Measurements from ENCODE around the gene AMN1.
A peak's percentile ranks its signal among the peaks of the same experiment; 100 is the strongest.
"Not testable (repeated sequence)": the region's sequence is repeated elsewhere in the genome, so short reads cannot be mapped to it uniquely, and the experiment has no call there.

Gene AMN1

DNA sequence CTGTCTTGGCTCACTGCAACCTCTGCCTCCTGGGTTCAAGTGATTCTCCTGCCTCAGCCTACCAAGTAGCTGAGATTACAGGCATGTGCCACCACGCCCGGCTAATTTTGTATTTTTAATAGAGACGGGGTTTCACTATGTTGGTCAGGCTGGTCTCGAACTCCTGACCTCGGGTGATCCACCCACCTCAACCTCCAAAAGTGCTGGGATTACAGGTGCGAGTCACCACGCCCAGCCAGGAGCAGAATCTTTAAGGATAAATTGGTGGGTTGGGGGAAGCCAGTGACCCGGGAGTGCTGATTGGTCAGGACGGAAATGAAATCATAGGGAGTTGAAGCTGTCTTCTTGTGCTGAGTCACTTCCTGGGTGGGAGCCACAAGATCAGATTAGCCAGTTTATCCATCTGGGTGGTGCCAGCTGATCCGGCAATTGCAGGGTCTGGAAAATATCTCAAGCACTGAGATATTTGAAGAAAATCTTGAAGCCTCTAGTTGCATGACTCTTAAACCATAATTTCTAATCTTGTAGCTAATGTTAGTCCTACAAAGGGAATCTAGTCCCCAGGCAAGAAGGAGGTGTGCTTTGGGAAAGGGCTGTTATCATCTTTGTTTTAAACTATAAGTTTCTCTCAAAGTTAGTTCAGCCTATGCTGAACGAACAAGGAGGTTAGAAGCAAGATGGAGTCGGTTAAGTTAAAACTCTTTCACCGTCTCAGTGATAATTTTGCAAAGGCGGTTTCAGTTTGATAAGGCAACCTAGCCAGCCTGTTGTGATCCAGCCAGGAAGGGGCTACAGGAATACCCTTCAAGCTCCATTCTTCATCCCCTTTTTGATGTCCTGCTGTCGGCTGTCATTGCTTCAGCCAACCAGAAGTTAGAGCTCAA is 5.0 kb upstream of the AMN1 start:
- DNase-seq (ENCODE audit: low read depth): peak; percentile 88

DNA sequence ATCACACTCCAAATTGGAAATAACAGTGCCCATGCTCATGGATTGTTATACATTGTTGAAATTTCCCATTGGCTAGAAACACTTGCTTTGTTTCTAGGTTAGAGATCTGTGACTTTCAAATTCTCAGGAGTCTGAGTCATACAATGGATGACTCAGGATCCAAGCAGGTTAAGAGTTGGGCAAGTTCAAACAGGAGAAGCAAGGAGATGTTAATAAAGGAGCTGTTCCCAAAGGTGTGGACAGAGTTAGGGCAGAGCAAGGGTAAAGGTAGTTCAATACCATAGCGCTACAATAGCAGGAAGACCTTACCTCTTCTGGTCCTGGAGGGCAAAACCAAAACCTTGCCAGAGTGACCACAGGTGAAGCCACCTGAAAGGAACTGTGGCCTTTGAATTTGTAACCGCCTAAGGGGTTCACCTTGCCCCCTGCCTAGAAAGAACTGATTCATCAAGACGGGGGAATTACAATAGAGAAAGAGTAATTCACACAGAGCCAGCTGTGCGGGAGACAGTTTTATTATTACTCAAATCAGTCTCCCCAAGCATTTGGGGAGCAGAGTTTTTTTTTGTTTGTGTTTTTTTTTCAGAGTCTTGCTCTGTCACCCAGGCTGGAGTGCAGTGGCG is 4.2 kb upstream of the AMN1 start:
- DNase-seq (ENCODE audit: low read depth): peak; percentile 94

DNA sequence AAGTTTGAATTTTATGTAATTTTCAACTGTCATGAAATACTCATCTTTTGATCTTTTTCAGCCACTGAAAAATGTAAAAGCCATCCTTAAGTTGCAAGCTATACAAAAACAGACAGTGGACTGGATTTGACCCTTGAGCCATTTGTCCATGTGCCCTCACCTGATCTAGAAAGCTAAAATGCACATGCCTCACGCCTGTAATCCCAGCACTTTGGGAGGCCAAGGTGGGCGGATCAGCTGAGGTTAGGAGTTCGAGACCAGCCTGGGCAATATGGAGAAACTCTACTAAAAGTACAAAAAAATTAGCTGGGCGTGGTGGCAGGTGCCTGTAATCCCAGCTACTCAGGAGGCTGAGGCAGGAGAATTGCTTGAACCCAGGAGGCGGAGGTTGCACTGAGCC is 2.4 kb upstream of the AMN1 start:
- DNase-seq (ENCODE audit: low read depth): not testable (repeated sequence)

DNA sequence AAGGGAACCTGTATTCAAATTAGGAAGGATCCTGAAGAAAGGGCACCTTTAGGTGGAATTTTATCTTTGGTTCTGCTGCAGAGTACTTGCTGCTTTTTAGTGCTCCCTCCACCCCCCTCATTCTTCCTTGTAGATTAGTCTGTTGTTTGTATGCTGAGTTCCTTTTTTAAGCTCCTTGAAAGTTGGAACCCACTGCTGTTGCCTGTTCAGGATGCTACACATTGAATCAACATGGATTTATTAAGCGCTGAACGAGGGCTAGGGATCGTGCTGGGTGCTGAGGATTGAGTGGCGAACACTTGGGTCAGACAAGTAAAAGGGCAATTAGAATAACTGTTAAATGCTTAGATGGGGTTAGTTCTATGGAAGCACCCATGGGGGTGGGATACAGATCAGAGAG is 884 bp upstream of the AMN1 start:
- no peak for DNase-seq (ENCODE audit: low read depth)

DNA sequence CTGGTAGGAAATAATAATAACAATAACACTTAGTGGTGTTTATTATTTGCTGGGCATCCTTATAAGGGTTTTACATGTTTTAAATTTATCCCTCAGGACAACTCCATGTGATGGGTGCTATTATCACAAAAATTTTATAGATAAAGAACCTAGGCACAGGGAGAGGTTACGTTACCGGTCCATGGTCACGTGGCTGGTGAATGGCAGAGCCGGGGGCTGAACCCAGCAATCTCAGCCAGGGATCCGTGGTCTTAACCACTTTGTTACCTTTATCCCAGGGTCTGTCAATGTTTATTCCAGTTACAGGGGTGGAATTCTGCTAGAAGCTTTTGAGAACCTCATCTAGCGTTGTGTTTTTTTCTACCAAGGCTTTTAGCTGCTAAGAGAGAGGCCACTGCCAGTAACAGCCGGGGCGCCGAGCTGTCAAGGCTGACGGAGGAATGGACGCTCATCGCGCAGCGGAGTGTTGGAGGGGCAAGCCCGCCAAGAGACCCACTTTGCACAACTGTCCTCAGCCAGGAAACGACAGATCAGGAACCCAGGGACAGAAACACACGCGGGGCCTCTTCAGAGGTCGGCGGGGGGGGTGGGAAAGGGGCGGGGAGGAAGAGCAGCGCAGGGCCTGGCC is 418 bp downstream of the AMN1 start:
- no peak for DNase-seq (ENCODE audit: low read depth)

DNA sequence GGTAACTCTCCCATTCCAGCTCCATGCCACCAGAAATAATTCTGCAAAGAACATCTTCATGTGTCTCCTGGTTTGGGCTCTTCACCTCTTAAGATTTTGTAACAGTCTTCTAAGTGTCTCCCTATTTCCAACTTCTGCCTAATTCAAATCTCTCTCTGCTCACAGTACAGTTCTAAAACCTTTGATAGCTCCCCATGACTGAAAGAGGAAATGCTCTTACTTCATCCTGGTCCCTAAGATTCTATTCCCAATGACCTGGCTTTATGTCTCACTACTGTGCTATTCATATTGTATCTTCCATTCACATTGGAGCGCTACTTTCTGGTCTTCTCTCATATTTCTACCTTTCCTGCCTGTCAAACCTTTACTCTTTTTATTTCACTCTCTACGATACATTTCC is 1.6 kb downstream of the AMN1 start:
- no peak for DNase-seq (ENCODE audit: low read depth)

DNA sequence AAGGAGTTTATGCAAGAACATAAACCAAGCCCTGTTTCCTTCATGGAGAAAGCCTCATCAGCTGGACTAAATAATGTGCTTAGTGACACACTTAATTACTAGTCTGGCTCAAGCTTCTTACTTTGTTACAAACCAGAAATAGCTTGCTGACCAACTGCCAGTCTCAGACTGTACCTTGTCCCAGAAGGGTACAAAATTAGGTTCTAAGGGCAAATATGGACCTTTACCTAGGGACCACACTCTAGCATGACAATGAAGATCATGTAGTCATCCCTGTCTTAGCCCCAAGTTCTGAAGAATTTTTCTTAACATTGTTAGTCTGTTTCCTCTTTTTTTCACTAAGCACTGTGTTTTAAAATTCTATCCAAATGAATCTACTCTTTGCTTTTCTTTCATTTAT is 2.2 kb downstream of the AMN1 start:
- no peak for DNase-seq (ENCODE audit: low read depth)

DNA sequence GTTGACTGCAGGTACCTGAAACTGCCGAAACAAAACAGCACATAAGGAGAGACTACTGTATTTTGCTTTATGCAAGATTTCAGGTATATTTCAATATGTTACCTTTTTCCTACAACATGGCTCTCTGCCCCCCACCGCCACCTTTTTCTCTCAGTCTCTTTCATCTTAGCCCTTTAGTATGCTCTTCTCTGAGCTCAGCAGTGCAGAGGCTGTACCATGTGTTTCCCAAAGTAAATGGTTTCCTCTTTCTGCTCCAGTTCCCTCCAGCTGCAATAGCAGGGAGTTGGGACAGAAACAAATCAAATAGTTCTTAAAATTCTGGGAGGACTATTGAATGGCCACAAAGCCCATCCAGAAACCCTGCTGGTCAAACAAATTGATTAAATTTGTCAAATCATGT is 4.3 kb downstream of the AMN1 start:
- no peak for DNase-seq (ENCODE audit: low read depth)

DNA sequence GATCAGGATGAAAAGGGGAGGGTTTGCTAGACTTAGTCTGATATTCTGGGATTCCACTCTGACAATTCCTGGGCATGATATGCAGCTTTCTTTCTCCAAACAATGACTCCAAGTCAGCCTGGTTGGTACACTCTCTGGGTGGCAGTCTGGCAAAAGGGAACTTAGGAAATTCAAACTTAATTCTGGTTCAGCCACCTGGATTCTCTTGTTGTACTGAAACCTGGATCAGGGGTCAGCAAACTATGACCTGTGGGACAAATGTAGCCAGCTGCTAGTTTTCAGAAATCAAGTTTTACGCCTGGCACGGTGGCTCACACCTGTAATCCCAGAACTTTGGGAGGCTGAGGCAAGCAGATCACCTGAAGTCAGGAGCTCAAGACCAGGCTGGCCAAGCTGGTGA is 6.2 kb downstream of the AMN1 start:
- no peak for DNase-seq (ENCODE audit: low read depth)

DNA sequence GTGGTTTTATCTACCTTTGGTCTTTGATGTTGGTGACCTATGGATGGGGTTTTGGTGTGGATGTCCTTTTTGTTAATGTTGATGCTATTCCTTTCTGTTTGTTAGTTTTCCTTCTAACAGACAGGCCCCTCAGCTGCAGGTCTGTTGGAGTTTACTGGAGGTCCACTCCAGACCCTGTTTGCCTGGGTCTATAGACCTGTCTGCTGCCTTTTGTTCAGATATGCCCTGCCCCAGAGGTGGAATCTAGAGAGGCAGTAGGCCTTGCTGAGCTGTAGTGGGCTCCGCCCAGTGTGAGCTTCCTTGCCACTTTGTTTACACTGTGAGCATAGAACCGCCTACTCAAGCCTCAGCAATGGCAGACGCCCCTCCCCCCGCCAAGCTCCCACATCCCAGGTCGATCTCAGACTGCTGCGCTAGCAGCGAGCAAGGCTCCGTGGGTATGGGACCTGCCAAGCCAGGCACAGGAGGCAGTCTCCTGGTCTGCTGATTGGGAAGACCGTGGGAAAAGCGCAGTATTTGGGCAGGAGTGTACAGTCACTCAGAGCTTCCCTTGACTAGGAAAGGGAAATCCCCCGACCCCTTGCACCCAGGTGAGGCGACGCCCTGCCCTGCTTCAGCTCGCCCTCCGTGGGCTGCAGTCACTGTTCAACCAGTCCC is 10.2 kb downstream of the AMN1 start:
- not testable (repeated sequence) for DNase-seq (ENCODE audit: low read depth)

DNA sequence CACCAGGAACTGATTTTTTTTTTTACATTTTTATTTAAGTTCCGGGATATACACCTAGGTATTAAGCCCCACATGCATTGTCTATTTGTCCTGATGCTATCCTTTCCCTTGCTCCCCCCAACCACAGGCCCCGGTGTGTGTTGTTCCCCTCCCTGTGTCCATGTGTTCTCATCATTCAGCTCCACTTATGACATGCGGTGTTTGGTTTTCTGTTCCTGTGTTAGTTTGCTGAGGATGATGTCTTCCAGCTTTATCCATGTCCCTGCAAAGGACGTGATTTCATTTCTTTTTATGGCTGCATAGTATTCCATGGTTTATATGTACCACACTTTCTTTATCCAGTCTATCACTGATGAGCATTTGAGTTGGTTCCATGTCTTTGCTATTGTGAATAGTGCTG is 11.8 kb downstream of the AMN1 start:
- not testable (repeated sequence) for DNase-seq (ENCODE audit: low read depth)

DNA sequence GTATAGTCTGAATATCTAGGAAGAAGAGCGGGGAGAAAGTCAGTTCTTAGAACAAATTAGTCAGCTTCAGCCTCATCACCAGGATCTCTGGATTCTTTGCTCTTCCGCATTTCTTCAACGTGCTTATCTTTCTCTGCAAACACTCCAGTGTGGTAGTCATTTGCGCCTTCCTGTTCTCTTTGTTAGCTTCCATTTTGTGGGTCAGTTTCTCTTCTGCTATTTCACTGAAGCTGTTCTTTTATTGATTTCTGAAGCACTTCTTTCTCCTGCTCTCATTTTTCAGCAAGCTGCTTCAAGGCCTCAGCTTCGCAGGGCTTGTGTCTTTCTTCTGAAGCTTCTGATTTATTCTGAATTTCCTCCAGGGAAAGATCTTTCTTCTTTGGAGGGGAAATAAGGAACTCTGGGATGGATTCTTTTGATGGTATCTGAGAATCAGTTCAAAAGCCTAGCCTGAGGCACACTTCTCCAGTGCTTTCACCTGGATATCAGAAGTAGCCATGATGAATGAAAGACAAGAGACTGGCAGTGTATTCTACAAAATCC is 13.5 kb downstream of the AMN1 start:
- DNase-seq (ENCODE audit: low read depth): peak; percentile 57

DNA sequence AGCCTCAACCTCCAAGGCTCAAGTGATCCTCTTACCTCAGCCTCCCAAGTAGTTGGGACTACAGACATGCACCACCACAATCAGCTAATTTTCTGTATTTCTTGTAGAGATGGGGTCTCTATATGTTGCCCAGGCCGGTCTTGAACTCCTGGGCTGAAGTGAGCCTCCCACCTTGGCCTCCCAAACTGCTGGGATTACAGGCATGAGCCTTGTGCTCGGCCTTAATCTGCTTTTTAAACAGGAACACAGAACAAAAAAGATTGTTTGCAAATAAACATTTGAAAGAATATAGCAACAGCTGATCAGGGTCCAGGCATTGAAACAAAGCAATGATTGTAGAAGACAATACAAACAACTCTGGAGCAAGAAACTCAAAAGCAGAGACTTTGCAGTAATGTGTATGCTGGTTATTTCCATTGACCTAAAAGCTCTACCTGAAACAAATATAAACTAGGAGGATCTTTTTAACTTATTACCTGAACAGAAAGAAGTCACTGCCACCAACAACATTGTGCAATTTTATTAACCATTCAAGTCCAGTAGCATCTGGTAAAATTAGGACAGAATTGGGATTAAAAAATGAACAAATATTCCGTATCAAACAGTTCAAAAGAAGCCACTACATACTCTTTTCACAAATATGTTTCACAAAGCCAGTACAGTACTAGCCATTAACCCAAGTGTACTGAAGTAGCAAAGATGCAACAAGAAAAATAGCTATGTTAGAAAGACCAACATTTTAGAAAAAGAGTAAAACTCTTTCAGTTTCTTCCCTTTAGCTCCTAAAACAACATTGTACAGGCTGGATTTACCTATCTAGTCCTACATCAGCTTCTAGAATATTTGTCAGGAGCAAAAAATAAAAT is 14.2 kb downstream of the AMN1 start:
- no peak for DNase-seq (ENCODE audit: low read depth)

DNA sequence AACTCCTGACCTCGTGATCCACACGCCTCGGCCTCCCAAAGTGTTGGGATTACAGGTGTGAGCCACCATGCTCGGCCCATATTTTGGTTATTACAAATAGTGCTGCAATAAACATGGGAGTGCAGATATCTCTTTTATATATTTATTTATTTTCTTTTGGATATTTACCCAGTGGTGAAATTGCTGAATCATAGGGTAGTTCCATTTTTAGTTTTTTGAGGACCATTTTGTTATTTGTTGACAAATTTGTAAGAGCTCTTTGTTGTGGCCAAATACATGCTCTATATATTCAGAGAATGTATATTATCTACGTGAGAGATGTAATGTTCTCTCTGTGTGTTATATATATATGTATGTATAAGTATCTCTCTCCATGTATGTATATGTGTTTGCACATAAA is 15.9 kb downstream of the AMN1 start:
- DNase-seq (ENCODE audit: low read depth): no peak

DNA sequence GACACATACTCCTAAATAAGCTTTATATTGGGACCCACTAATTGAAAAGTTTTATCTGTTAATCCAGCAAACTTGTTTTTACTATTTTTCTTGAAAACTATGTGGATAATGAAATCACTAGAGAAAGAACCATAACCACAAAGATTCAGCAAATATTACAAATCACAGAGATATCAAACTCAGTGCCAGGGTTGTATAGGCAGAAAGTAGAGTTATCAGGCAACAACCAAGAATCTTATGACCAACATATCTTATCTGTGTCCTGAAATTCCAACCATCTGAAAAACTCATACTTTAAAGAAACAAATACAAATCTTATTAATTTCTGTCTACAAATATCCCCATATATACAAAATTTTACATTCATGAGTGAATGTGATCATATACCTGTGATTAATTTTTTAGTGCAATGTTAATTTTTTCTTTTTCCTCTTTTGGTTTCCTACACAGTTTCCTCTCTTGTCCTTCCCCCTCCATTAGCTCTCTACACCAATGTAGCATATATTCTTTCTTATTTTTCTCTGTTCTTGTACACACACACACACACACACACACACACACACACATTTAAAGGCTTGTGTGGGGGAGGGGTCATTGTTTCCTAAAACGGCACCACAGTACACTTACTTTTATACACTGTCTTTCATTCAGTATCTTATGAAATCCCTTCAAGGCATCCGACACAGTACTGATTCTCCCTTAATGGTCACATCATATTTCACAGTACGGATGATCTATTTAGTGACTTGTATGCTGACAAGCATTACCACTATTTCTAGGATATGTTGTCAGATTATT is 18.6 kb downstream of the AMN1 start:
- peak; percentile 11 for DNase-seq (ENCODE audit: low read depth)

DNA sequence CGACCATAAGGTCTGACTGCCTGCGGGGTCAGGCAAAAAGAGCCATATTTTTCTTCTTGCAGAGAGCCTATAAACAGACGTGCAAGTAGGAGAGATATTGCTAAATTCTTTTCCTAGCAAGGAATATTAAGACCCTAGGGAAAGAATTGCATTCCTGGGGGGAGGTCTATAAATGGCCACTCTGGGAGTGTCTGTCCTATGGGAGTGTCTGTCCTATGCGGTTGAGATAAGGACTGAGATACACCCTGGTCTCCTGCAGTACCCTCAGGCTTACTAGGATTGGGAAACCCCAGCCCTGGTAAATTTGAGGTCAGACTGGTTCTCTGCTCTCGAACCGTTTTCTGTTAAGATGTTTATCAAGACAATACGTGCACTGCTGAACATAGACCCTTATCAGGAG is 20.7 kb downstream of the AMN1 start:
- DNase-seq (ENCODE audit: low read depth): not testable (repeated sequence)

DNA sequence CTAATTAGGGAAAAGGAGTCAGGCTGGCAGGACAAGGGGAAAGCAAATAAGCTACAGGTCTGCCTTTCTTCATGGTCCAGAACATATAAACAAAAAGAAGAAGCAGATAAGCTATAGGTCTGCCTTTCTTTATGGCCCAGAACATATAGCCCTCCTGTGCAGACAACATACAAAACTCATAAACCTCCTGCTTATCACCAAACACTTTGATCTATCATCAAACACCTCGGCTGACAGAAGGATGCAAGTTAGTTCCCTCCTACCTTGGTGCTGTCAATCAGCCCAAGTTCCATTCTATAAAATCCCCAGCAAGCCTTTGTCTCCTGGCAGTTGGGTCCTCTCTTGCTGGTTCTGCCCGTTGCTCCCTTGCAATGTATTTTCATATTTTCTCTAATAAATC is 23.2 kb downstream of the AMN1 start:
- DNase-seq (ENCODE audit: low read depth): no peak

DNA sequence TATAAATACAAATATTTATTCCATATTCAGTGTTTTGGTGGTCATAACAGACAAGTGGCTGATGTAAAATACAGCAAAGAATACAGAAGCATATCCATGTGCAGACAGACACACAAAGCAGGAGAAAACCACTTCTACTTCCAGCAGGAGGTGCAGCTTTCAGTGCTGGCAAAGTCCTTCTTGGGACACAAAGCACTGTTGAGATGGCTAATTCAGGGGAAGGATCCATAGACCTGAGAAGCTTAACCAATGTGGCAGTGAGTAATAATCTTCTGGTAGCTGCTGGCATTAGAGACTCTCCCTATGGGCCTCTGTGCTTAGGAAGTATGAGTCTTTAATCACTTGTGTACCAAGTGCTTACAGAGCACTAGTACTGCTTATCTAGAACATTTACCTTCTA is 26.8 kb downstream of the AMN1 start:
- DNase-seq (ENCODE audit: low read depth): peak; percentile 31

DNA sequence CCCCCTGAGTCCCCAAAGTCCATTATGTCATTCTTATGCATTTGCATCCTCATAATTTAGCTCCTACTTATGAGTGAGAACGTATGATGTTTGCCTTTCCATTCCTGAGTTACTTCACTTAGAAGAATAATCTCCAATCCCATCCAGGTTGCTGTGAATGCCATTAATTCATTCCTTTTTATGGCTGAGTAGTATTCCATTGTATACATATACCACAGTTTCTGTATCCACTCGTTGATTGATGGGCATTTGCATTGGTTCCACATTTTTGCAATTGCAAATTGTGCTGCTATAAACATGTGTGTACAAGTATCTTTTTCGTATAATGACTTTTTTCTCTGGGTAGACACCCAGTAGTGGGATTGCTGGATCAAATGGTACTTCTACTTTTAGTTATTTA is 38.9 kb downstream of the AMN1 start:
- DNase-seq (ENCODE audit: low read depth): not testable (repeated sequence)

DNA sequence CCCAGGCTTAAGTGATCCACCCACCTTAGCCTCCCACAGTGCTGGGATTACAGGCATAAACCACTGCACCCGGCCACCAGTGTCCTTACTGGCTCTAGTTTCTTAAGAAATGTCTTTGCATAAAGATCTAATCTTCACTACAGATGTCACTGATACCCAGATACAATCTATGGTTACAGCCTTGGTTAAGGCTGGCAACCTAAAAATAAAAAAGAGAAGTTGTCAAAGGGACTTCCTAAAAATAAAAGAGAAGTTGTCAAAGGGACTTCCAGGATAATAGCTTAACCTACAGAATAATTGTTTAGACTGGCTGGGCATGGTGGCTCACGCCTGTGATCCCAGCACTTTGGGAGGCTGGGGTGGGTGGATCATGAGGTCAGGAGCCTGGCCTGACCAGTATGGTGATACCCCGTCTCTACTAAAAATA is 41.7 kb downstream of the AMN1 start:
- no peak for DNase-seq (ENCODE audit: low read depth)

DNA sequence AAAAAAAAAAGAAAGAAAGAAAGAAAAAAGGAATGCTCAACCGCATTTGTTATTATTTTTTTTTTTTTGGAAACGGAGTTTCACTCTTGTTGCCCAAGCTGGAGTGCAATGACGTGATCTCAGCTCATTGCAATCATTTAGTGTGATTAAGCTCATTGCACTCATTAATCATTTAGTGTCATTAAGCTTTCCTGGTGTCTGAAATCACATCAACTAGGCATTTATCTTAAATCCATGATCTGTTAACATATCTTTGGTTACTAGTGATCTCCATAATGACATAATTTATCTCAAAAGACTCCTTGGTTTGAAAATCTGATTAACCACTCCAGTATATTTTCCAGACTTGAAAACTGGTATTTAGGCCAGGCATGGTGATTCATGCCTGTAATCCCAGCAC is 43.0 kb downstream of the AMN1 start:
- DNase-seq (ENCODE audit: low read depth): no peak
